Tibial artery (tissue), 4 donors: ENCODE measurements around the gene TPST1.

Experiments used
- DNase-seq, 2 donors: peaks; one replicate each; pipeline ENCODE4 v3.0.0-alpha.2; 2019
- H3K27ac ChIP-seq, 2 donors: fragments of 200-600 bp; sonication (generic) in 1 of 2; 1 replicate in 1 of 2; 2 replicates in 1 of 2; pipeline ENCODE4 v1.5.1; 2018 to 2019; ENCODE audit warnings: mild to moderate bottlenecking in 1 of 2
- H3K27me3 ChIP-seq, 2 donors: fragments of 200-600 bp; sonication (generic) in 1 of 2; one replicate each; pipeline versions ENCODE4 v1.5.1 to v1.6.0; 2016 to 2019
- H3K36me3 ChIP-seq, 3 donors: fragments of 200-600 bp; sonication (generic) in 2 of 3; one replicate each; pipeline ENCODE4 v1.5.1; 2016 to 2019; ENCODE audit warnings: mild to moderate bottlenecking in 2 of 3
- H3K4me1 ChIP-seq, 4 donors: fragments of 200-600 bp; sonication (generic) in 2 of 4; 1 replicate in 3 of 4; 2 replicates in 1 of 4; pipeline ENCODE4 v1.5.1; 2016 to 2019
- H3K4me3 ChIP-seq, 2 donors: fragments of 200-600 bp; sonication (generic) in 1 of 2; 1 replicate in 1 of 2; 2 replicates in 1 of 2; pipeline ENCODE4 v1.5.1; 2018 to 2019; ENCODE audit warnings: mild to moderate bottlenecking in 2 of 2
- H3K9me3 ChIP-seq, 3 donors: fragments of 200-600 bp; sonication (generic) in 1 of 3; one replicate each; pipeline ENCODE4 v1.5.1; 2016 to 2019
- CTCF ChIP-seq, 2 experiments: fragments of 200-600 bp in 1 of 2; fragments of 450-650 bp in 1 of 2; IDR thresholded peaks; one replicate each; pipeline ENCODE4 v1.5.1; 2017 to 2019; ENCODE audit warnings: antibody characterized with exemption in 2 of 2, mild to moderate bottlenecking in 1 of 2, moderate library complexity in 1 of 2
- intact Hi-C: fragments of 100-400 bp; cut with DNase I; formaldehyde crosslinking; loops from one replicate; pipeline ENCODE4 v1.15.0; 2023; ENCODE audit warnings: low total_unique reads

Gene TPST1

GRCh38 chr7:66190504-66190857 is 14.7 kb upstream of the TPST1 start:
- Histone ChIP-seq H3K27ac (no peak overlapping the region), H3K9me3 (no peaks in the 10 kb centered on the region), H3K36me3 (no peaks in the 10 kb centered on the region), H3K27me3 (no peaks in the 10 kb centered on the region), H3K4me1 (no peaks in the 10 kb centered on the region), H3K4me3 (no peak overlapping the region)
- DNase-seq = no peak
- TF ChIP-seq CTCF (IDR thresholded peaks at IDR 0.05) = no peak
- intact Hi-C loops = no loop called here

- no peak overlapping the region for H3K4me3 ChIP-seq
- H3K27me3 ChIP-seq = no peaks in the 10 kb centered on the region
- H3K27ac ChIP-seq = no peak overlapping the region
- no peaks in the 10 kb centered on the region for H3K36me3 ChIP-seq
- no peak for DNase-seq
- no peak for TF ChIP-seq CTCF (IDR thresholded peaks at IDR 0.05)
- no peaks in the 10 kb centered on the region for H3K9me3 ChIP-seq
- H3K4me1 ChIP-seq = no peaks in the 10 kb centered on the region
- intact Hi-C loops = no loop called here
Observed at GRCh38 chr7:66193146-66193725, 11.9 kb upstream of the TPST1 start.

- Histone ChIP-seq H3K36me3 (no peaks in the 10 kb centered on the region), H3K27ac (no peak overlapping the region), H3K27me3 (no peaks in the 10 kb centered on the region), H3K4me3 (no peak overlapping the region), H3K9me3 (no peaks in the 10 kb centered on the region), H3K4me1 (no peaks in the 10 kb centered on the region)
- intact Hi-C loops = no loop called here
- DNase-seq = peak in 1 of 2 donors; percentile 10
- TF ChIP-seq CTCF (IDR thresholded peaks at IDR 0.05) = no peak
Observed at GRCh38 chr7:66198469-66198868, 6.7 kb upstream of the TPST1 start.

- DNase-seq = peak in 1 of 2 donors; percentile 27
Observed at GRCh38 chr7:66198956-66199355, 6.2 kb upstream of the TPST1 start.

GRCh38 chr7:66202441-66202840 is 2.7 kb upstream of the TPST1 start:
- DNase-seq = no peak
- Histone ChIP-seq H3K27ac (no peak overlapping the region), H3K4me1 (peaks cover 0 to 24% (median 12%) of the 10 kb centered on the region in 4 donors), H3K9me3 (no peaks in the 10 kb centered on the region), H3K27me3 (no peaks in the 10 kb centered on the region), H3K4me3 (no peak overlapping the region), H3K36me3 (no peaks in the 10 kb centered on the region)
- intact Hi-C loops = no loop called here
- TF ChIP-seq CTCF (IDR thresholded peaks at IDR 0.05) = no peak

More at GRCh38 chr7:66198956-66199355, 6.2 kb upstream of the TPST1 start:
- Histone ChIP-seq H3K4me1 (no peaks in the 10 kb centered on the region), H3K4me3 (no peak overlapping the region), H3K27me3 (no peaks in the 10 kb centered on the region), H3K27ac (no peak overlapping the region), H3K36me3 (no peaks in the 10 kb centered on the region), H3K9me3 (no peaks in the 10 kb centered on the region)
- intact Hi-C loops = no loop called here
- TF ChIP-seq CTCF (IDR thresholded peaks at IDR 0.05) = no peak

GRCh38 chr7:66205741-66206090 is 582 bp downstream of the TPST1 start:
- intact Hi-C loops = no loop called here
- TF ChIP-seq CTCF (IDR thresholded peaks at IDR 0.05) = no peak
- no peak for DNase-seq
- H3K4me1 ChIP-seq = peaks cover 0 to 24% (median 12%) of the 10 kb centered on the region in 4 donors
- H3K27me3 ChIP-seq = no peaks in the 10 kb centered on the region
- no peaks in the 10 kb centered on the region for H3K9me3 ChIP-seq
- peak overlapping the region; percentile 73 to 79 for H3K27ac ChIP-seq
- peak overlapping the region; percentile 84 for H3K4me3 ChIP-seq
- no peaks in the 10 kb centered on the region for H3K36me3 ChIP-seq
